Mammary epithelial cell (primary cell): ENCODE results near the gene CCDC187.

ENCODE experiments used
- CTCF ChIP-seq, 2 donors: IDR thresholded peaks in 1 of 2; conservative IDR thresholded peaks in 1 of 2; 2 replicates each; pipeline ENCODE4 v1.5.1; 2011 to 2012; ENCODE audit warnings: inconsistent platforms in 2 of 2, low read length in 2 of 2, mild to moderate bottlenecking in 2 of 2, control low read depth in 1 of 2, low read depth in 1 of 2; ENCODE audit not compliant: insufficient read depth in 1 of 2; ENCODE audit errors: extremely low read depth in 1 of 2
- EZH2 ChIP-seq: IDR thresholded peaks from 2 replicates; pipeline ENCODE4 v1.6.1; 2012; ENCODE audit warnings: low read length, inconsistent platforms, borderline replicate concordance

- TF ChIP-seq CTCF (conservative IDR thresholded peaks at IDR 0.05 in 1 of 2, IDR thresholded peaks at IDR 0.05 in 1 of 2; ENCODE audit: extremely low read depth in 1 of 2, insufficient read depth in 1 of 2, low read depth in 1 of 2, low read length in 2 of 2) (no peak), EZH2 (no peak)
Measured at GRCh38 chr9:136205707-136205992, 98.2 kb downstream of the CCDC187 start.
